WTC11 (cell line): ENCODE measurements around the gene P2RX4. TPM values are rescaled to one million over a fixed set of nuclear protein-coding genes. Genes with fewer than 3 reads are reported as not detected.

Experiments used
- ATAC-seq: fragments of 200-7000 bp; cut with Tn5 transposase; 2 replicates; pipeline ENCODE4 v1.10.0; 2021; ENCODE audit warnings: mild to moderate bottlenecking, moderate library complexity
- CTCF ChIA-PET: fragments of 300-600 bp; sonication (Branson Sonifier 250); formaldehyde crosslinking; loops from one replicate; lab custom pipeline; 2021; ENCODE audit warnings: antibody characterized with exemption; lab: Charles Lee
- POLR2A ChIA-PET: fragments of 350-600 bp; sonication (Branson Sonifier 250); formaldehyde crosslinking; loops from one replicate; lab custom pipeline; 2021; ENCODE audit warnings: antibody characterized with exemption; lab: Charles Lee
- DNase-seq: peaks from one replicate; pipeline ENCODE4 v3.0.0; 2021; ENCODE audit warnings: low spot score
- H3K27ac Mint-ChIP-seq: 2 replicates; pipeline ENCODE4 v1.8.0; 2021; ENCODE audit warnings: mixed read lengths
- H3K27me3 Mint-ChIP-seq: 2 replicates; pipeline ENCODE4 v1.8.0; 2021; ENCODE audit warnings: low read depth, mild to moderate bottlenecking, moderate library complexity, mixed read lengths
- H3K36me3 Mint-ChIP-seq: 2 replicates; pipeline ENCODE4 v1.8.0; 2021; ENCODE audit warnings: mixed read lengths
- H3K4me1 Mint-ChIP-seq: 2 replicates; pipeline ENCODE4 v1.8.0; 2022; ENCODE audit warnings: mixed read lengths
- H3K4me3 Mint-ChIP-seq: 2 replicates; pipeline ENCODE4 v1.8.0; 2021; ENCODE audit warnings: mild to moderate bottlenecking, moderate library complexity, mixed read lengths
- H3K9me3 Mint-ChIP-seq: 2 replicates; pipeline ENCODE4 v1.8.0; 2021; ENCODE audit warnings: mixed read lengths
- AFF4 ChIP-seq: sonication (generic); formaldehyde crosslinking; IDR thresholded peaks from 2 replicates; pipeline ENCODE4 v1.8.1; 2023; ENCODE audit warnings: mild to moderate bottlenecking, missing genetic modification reagents, borderline replicate concordance
- AR ChIP-seq: fragments of 250-450 bp; sonication (Bioruptor Pico); IDR thresholded peaks from 2 replicates; pipeline ENCODE4 v1.9.0; 2021; ENCODE audit warnings: mild to moderate bottlenecking
- CTCF ChIP-seq: fragments of 200-600 bp; IDR thresholded peaks from 2 replicates; pipeline ENCODE4 v1.8.0; 2022; ENCODE audit warnings: antibody characterized with exemption
- GTF2I ChIP-seq: fragments of 250-450 bp; sonication (Bioruptor Pico); conservative IDR thresholded peaks from 2 replicates; pipeline ENCODE4 v1.4.0; 2021; ENCODE audit warnings: mild to moderate bottlenecking
- KAT7 ChIP-seq: sonication (generic); formaldehyde crosslinking; IDR thresholded peaks from 2 replicates; pipeline ENCODE4 v1.8.1; 2023; ENCODE audit warnings: missing genetic modification reagents, mild to moderate bottlenecking, borderline replicate concordance
- MLX ChIP-seq: sonication (generic); formaldehyde crosslinking; IDR thresholded peaks from 2 replicates; pipeline ENCODE4 v1.8.1; 2023; ENCODE audit warnings: mild to moderate bottlenecking, missing genetic modification reagents, moderate library complexity
- NR1H2 ChIP-seq: sonication (generic); formaldehyde crosslinking; IDR thresholded peaks from 2 replicates; pipeline ENCODE4 v1.9.0; 2021; ENCODE audit warnings: mild to moderate bottlenecking, moderate library complexity, missing genetic modification reagents
- OVOL2 ChIP-seq: fragments of 250-450 bp; sonication (Bioruptor Pico); IDR thresholded peaks from 2 replicates; pipeline ENCODE4 v1.9.0; 2021; ENCODE audit warnings: mild to moderate bottlenecking, borderline replicate concordance
- PRRX2 ChIP-seq: fragments of 250-450 bp; sonication (Bioruptor Pico); IDR thresholded peaks from 2 replicates; pipeline ENCODE4 v1.8.0; 2021; ENCODE audit warnings: mild to moderate bottlenecking
- SOX15 ChIP-seq: fragments of 250-450 bp; sonication (Bioruptor Pico); IDR thresholded peaks from 2 replicates; pipeline ENCODE4 v1.9.0; 2021; ENCODE audit warnings: mild to moderate bottlenecking
- SP1 ChIP-seq: sonication (generic); formaldehyde crosslinking; conservative IDR thresholded peaks from 2 replicates; pipeline ENCODE4 v1.8.1; 2022; ENCODE audit warnings: missing genetic modification reagents
- STAT6 ChIP-seq: sonication (generic); formaldehyde crosslinking; conservative IDR thresholded peaks from 2 replicates; pipeline ENCODE4 v1.8.1; 2023; ENCODE audit warnings: mild to moderate bottlenecking, low read depth, missing genetic modification reagents, moderate library complexity
- ZNF121 ChIP-seq: sonication (generic); formaldehyde crosslinking; IDR thresholded peaks from 2 replicates; pipeline ENCODE4 v1.8.0; 2023; ENCODE audit warnings: missing genetic modification reagents
- ZNF138 ChIP-seq: sonication (generic); formaldehyde crosslinking; conservative IDR thresholded peaks from 2 replicates; pipeline ENCODE4 v1.8.1; 2022; ENCODE audit warnings: mild to moderate bottlenecking, moderate library complexity, missing genetic modification reagents
- ZNF532 ChIP-seq: fragments of 250-450 bp; sonication (Bioruptor Pico); IDR thresholded peaks from 2 replicates; pipeline ENCODE4 v1.9.0; 2021; ENCODE audit warnings: mild to moderate bottlenecking, borderline replicate concordance
- total RNA-seq: library from RNA; stranded (reverse); gene quantifications from 3 replicates; pipeline ENCODE4 v1.2.3, GENCODE V29; 2021
- TF ChIP-seq, protein P1 (sequence below): fragments of 250-450 bp; sonication (Bioruptor Pico); IDR thresholded peaks from 2 replicates; pipeline ENCODE4 v1.9.0; 2021; ENCODE audit warnings: moderate library complexity, mild to moderate bottlenecking, inconsistent platforms, borderline replicate concordance
- TF ChIP-seq, protein P2 (sequence below): sonication (generic); formaldehyde crosslinking; IDR thresholded peaks from 2 replicates; pipeline ENCODE4 v1.8.1; 2022; ENCODE audit warnings: mild to moderate bottlenecking, missing genetic modification reagents, moderate library complexity, borderline replicate concordance

P2RX4 gene
- total RNA-seq, 1 experiment from 2014 or later, result 13.9 TPM

GRCh38 chr12:121162384-121162783 is 47.5 kb upstream of the P2RX4 start (continued):
- TF ChIP-seq ZNF532 (no peak), CTCF (no peak), MLX (CRISPR knock-in tag) (no peak), NR1H2 (no peak), PRRX2 (no peak), AFF4 (CRISPR knock-in tag) (no peak), STAT6 (CRISPR knock-in tag) (no peak), KAT7 (no peak), OVOL2 (no peak)

DNA sequence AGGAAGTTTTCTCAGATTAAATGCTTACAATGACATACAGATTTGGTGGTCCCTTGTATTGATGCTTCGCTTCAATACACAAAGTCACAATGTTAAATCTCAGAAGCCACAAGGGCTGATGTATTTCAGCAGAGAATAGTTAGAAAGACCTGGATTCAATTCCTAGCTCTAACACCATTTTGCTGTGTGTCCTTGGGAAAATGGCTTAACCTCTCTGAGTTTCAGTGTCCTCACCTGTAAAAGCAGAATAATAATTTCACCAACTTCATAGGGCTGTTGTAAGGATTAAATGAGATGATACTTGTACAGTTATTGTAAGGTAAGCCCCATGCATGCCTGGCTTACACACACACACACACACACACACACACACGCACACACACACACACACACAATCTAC is 46.9 kb upstream of the P2RX4 start:
- Mint-ChIP-seq H3K36me3 (no peaks in the 10 kb centered on the region; the same call in 1 of the 2 replicates), H3K4me3 (no peak overlapping the region), H3K4me1 (no peaks in the 10 kb centered on the region), H3K9me3 (peaks cover 9% of the 10 kb centered on the region), H3K27ac (no peak overlapping the region), H3K27me3 (no peaks in the 10 kb centered on the region)
- CTCF ChIA-PET, result no interaction called here
- POLR2A ChIA-PET, result no interaction called here
- no peak for ATAC-seq
- no peak for DNase-seq
- TF ChIP-seq SOX15 (CRISPR knock-in tag), result no peak
- no peak for TF ChIP-seq ZNF121 (CRISPR knock-in tag)
- no peak for TF ChIP-seq GTF2I
- TF ChIP-seq SP1, result no peak
- TF ChIP-seq, protein P1, sequence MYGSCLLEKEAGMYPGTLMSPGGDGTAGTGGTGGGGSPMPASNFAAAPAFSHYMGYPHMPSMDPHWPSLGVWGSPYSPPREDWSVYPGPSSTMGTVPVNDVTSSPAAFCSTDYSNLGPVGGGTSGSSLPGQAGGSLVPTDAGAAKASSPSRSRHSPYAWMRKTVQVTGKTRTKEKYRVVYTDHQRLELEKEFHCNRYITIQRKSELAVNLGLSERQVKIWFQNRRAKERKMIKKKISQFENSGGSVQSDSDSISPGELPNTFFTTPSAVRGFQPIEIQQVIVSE (CRISPR knock-in tag), result no peak
- TF ChIP-seq, protein P2, sequence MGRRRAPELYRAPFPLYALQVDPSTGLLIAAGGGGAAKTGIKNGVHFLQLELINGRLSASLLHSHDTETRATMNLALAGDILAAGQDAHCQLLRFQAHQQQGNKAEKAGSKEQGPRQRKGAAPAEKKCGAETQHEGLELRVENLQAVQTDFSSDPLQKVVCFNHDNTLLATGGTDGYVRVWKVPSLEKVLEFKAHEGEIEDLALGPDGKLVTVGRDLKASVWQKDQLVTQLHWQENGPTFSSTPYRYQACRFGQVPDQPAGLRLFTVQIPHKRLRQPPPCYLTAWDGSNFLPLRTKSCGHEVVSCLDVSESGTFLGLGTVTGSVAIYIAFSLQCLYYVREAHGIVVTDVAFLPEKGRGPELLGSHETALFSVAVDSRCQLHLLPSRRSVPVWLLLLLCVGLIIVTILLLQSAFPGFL (CRISPR knock-in tag), result no peak
- no peak for TF ChIP-seq ZNF138 (CRISPR knock-in tag)
- no peak for TF ChIP-seq AR (CRISPR knock-in tag)
